HG03460 (cell line): ENCODE results near the gene MAGI1.
"Not testable (repeated sequence)": the region's sequence is repeated elsewhere in the genome, so short reads cannot be mapped to it uniquely, and the experiment has no call there.

Experiments
- ATAC-seq: cut with Tn5 transposase; IDR thresholded peaks from one replicate; pipeline ENCODE4 v1.9.1; 2021; ENCODE audit not compliant: unreplicated experiment

The MAGI1 gene

GRCh38 chr3:65730449-65730848 is 308.3 kb downstream of the MAGI1 start:
- no peak for ATAC-seq

GRCh38 chr3:65729973-65730372 is 308.7 kb downstream of the MAGI1 start:
- no peak for ATAC-seq

- ATAC-seq = no peak
Measured at GRCh38 chr3:65729555-65729954, 309.2 kb downstream of the MAGI1 start.

- no peak for ATAC-seq
Measured at GRCh38 chr3:65728138-65728537, 310.6 kb downstream of the MAGI1 start.

- no peak for ATAC-seq
Measured at GRCh38 chr3:65723985-65724384, 314.7 kb downstream of the MAGI1 start.

GRCh38 chr3:65723011-65723410 is 315.7 kb downstream of the MAGI1 start:
- no peak for ATAC-seq

- ATAC-seq = no peak
Measured at GRCh38 chr3:65720989-65721737, 317.6 kb downstream of the MAGI1 start.

- ATAC-seq = not testable (repeated sequence)
Measured at GRCh38 chr3:65719639-65720038, 319.1 kb downstream of the MAGI1 start.

GRCh38 chr3:65717676-65718346 is 320.9 kb downstream of the MAGI1 start:
- no peak for ATAC-seq

- ATAC-seq = no peak
Measured at GRCh38 chr3:65716071-65716751, 322.5 kb downstream of the MAGI1 start.

- ATAC-seq = no peak
Measured at GRCh38 chr3:65714134-65714533, 324.6 kb downstream of the MAGI1 start.

- no peak for ATAC-seq
Measured at GRCh38 chr3:65713016-65713415, 325.7 kb downstream of the MAGI1 start.

GRCh38 chr3:65712140-65712539 is 326.6 kb downstream of the MAGI1 start:
- ATAC-seq = no peak

- ATAC-seq = no peak
Measured at GRCh38 chr3:65706776-65707568, 331.7 kb downstream of the MAGI1 start.

GRCh38 chr3:65706301-65706700 is 332.4 kb downstream of the MAGI1 start:
- no peak for ATAC-seq

- ATAC-seq = no peak
Measured at GRCh38 chr3:65703820-65704219, 334.9 kb downstream of the MAGI1 start.

GRCh38 chr3:65703026-65703425 is 335.7 kb downstream of the MAGI1 start:
- no peak for ATAC-seq

- no peak for ATAC-seq
Measured at GRCh38 chr3:65702202-65702601, 336.5 kb downstream of the MAGI1 start.

- no peak for ATAC-seq
Measured at GRCh38 chr3:65701516-65701915, 337.2 kb downstream of the MAGI1 start.

GRCh38 chr3:65689436-65689835 is 349.3 kb downstream of the MAGI1 start:
- no peak for ATAC-seq

- no peak for ATAC-seq
Measured at GRCh38 chr3:65687741-65688140, 351.0 kb downstream of the MAGI1 start.
